HG02870 (cell line): ENCODE data around the gene CEP162.
"Not testable (repeated sequence)": the region's sequence is repeated elsewhere in the genome, so short reads cannot be mapped to it uniquely, and the experiment has no call there.

Experiments used
- ATAC-seq: cut with Tn5 transposase; IDR thresholded peaks from one replicate; pipeline ENCODE4 v1.9.1; 2021; ENCODE audit warnings: mild to moderate bottlenecking, moderate library complexity; ENCODE audit not compliant: unreplicated experiment

Gene CEP162

GRCh38 chr6:84164328-84164727, 63.1 kb downstream of the CEP162 start:
- not testable (repeated sequence) for ATAC-seq

- no peak for ATAC-seq
These were observed 66.3 kb downstream of the CEP162 start for GRCh38 chr6:84161190-84161589.

DNA sequence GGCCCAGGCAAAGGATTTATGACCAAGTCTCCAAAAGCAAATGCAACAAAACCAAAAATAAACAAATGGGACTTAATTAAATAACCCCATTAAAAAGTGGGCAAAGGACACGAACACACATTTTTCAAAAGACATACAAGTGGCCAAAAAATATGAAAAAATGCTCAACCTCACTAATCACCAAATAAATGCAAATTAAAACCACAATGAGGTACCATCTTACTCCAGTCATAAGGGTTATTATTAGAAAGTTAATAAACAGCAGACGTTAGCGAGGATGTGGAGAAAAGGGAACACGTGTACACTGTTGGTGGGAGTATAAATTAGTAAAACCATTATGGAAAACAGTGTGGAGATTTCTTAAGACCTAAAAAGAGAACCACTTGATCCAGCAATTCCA, 71.1 kb downstream of the CEP162 start:
- ATAC-seq = no peak

DNA sequence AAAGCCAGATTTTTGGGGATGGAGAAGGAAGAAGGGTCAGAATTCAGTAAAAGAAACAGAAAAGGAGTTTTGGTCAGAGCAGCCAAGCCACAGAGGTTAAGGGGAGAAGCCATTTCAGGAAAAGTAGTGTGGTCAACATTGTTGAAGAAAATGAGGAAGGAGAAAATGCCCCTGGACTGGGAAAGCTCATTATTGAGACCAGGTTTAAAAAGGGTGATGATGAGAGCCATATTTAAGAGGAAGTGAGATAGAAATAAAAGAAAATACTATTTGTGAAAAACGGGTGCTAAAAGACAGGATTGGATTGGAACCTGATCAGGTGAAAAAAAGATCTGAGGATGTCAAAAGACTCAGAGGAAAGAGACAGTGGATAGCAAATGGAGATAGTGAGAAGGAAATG, 75.8 kb downstream of the CEP162 start:
- no peak for ATAC-seq

DNA sequence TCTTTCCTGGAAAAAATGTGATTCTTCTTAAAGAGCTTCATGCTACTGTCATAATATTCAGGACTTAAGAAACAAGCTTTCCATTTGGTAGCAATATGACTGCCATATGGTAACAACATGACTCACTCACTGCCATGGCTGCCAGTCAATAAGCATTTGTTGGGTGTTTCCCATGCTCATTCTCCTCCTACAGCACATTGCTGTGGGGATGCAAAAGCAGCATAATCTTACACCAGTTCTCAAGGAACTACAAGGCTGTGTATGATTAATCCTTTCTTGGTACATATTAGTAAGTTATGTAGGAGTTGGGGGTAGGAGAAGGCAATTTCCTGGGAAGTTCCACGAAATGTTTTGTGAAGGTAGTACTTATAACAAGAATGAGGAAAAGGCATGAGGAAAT, 76.7 kb downstream of the CEP162 start:
- peak; percentile 74 for ATAC-seq

GRCh38 chr6:84141521-84141920, 85.9 kb downstream of the CEP162 start:
- no peak for ATAC-seq

GRCh38 chr6:84139311-84139710, 88.1 kb downstream of the CEP162 start:
- no peak for ATAC-seq

DNA sequence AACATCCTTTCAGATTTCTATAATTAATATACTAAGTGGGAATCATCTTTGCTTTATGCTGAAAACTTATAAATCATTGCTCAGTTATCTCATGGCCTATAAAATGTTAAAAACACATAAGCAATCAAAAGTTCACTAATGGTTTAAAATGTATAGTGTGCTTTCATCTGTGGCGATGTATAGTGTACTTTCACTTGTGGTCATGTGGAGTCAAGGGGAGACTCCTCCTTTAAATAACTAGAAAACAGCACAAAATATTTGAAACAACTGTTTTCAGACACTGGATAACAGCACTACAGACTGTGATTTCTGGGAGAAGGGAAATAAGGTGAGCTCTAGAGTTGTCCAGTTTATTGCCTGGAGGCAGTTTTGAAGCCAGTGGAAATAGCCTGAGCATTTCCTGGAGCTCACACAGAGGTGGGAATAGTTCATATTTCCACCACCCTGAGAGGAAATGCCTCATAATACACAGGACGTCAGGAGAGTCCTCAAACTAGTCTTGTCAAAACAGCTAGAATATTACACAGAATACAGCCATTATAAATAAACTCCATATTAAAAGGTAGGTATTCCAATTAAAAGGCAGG, 89.4 kb downstream of the CEP162 start:
- ATAC-seq = no peak

- no peak for ATAC-seq
These were observed 90.4 kb downstream of the CEP162 start for GRCh38 chr6:84137051-84137375.

GRCh38 chr6:84136364-84137050, 90.9 kb downstream of the CEP162 start:
- ATAC-seq = no peak

DNA sequence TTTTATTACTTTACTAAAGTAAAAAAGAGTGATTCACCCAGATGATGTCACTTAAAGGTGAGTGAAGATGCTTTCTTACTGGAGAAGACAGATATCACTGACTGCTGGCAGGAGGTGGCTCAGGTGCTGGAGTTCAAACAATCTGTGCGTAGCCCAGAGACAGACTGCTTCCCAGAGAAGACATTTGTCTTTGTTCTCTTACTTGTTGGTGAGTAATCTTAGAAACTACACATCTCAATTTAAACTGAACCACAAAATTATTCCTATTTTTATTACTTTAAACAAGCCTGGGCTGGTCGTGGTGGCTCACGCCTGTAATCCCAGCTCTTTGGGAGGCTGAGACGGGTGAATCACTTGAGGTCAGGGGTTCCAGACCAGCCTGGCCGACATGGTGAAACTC, 92.2 kb downstream of the CEP162 start:
- no peak for ATAC-seq

DNA sequence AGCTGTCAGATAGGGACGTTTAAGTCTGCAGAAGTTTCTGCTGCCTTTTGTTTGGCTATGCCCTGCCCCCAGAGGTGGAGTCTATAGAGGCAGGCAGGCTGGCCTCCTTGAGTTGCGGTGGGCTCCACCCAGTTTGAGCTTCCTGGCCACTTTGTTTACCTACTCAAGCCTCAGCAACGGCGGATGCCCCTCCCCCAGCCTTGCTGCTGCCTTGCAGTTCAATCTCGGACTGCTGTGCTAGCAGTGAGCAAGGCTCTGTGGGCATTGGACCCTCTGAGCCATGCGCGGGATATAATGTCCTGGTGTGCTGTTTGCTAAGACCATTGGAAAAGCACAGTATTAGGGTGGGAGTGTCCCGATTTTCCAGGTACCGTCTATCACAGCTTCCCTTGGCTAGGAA, 94.1 kb downstream of the CEP162 start:
- not testable (repeated sequence) for ATAC-seq

- not testable (repeated sequence) for ATAC-seq
These were observed 97.9 kb downstream of the CEP162 start for GRCh38 chr6:84129588-84129987.

DNA sequence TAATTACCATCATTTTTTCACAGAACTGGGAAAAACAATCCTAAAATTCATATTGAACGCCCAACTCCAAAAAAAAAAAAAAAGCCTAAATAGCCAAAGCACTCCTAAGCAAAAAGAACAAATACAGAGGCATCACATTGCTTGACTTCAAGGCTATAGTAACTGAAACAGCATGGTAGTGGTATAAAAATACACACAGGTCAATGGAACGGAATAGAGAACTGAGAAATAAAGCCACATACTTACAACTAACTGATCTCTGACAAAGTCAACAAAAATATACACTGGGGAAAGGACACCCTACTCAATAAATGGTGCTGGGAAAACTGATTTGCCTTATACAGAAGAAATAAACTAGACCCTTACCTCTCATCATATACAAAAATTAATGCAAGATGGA, 104.3 kb downstream of the CEP162 start:
- peak; percentile 54 for ATAC-seq

DNA sequence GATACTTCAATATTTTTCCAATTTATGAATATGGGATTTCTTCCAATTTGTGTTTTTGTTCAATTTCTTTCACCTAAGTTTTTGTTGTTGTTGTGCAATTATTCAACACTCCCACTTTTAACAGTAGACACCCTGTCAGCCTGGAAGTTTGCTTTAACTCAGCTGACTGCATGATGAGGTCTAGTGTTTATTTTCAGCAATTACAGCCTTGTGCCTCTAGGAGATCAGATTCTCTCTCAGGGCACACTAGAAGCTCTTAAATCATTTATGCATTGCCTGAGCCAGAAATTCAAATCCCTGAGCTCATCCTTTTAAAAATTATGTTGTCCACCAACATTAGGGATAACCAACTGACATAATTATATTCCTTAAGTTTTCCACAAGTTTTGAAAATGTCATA, 108.2 kb downstream of the CEP162 start:
- ATAC-seq = no peak

GRCh38 chr6:84118191-84118590, 109.3 kb downstream of the CEP162 start:
- peak; percentile 47 for ATAC-seq

DNA sequence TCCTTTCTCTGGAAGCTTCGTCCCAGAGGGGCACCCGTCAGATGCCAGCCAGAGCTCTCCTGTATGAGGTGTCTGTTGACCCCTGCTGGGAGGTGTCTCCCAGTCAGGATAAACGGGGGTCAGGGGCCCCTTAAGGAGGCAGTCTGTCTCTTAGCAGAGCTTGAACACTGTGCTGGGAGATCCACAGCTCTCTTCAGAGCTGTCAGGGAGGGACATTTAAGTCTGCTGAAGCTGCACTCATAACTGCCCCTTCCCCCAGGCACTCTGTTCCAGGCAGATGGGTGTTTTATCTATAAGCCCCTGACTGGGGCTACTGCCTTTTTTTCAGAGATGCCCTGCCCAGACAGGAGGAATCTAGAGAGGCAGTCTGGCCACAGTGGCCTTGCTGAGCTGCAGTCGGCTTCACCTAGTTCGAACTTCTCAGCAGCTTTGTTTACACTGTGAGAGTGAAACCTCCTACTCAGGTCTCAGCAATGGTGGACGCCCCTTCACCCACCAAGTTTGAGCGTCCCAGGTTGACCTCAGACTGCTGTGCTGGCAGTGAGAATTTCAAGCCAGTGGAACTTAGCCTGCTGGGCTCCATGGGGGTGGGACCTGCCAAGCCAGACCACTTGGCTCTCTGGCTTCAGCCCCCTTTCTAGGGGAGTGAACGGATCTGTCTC, 112.4 kb downstream of the CEP162 start:
- not testable (repeated sequence) for ATAC-seq

- ATAC-seq = not testable (repeated sequence)
These were observed 116.1 kb downstream of the CEP162 start for GRCh38 chr6:84111351-84111750.

DNA sequence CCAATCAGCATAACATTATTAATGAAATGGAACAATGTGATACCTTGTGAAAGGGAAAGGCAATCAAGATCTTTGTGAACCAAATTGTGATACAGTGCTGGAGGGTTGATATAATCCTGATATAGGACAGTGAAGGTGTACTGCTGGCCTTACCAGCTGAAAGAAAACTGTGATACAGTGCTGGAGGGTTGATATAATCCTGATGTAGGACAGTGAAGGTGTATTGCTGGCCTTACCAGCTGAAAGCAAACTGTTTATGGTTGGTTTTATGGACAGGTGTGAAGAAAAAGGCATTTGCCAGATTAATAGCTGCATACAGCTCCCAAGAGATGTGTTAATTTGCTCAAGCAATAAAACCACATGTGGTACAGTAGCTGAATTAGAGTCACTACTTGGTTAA, 119.9 kb downstream of the CEP162 start:
- ATAC-seq = no peak

DNA sequence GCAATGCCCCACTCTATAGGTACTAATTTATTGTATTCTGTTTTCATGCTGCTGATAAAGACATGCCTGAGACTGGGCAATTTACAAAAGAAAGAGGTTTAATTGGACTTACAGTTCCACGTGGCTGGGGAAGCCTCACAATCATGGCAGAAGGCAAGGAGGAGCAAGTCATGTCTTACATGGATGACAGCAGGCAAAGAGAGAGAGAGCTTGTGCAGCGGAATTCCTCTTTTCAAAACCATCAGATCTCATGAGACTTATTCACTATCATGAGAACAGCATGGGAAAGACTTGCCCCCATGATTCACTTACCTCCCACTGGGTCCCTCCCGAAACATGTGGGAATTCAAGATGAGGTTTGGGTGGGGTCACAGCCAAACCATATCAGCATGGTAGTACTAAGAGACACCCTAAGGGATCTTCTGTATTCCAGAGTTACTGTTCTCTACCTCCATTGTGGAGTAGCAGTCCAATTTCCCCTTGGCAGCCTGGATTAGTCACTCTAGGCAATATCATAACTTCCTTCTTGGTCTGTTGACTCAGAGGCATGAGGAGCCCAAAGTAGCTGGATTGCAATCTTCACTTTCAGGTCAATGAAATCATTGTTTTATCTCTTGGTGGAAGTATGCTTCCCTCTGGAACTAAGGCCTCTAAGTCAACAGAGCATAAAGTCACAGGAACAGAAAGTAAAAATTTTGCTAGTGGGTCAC, 122.1 kb downstream of the CEP162 start:
- not testable (repeated sequence) for ATAC-seq

DNA sequence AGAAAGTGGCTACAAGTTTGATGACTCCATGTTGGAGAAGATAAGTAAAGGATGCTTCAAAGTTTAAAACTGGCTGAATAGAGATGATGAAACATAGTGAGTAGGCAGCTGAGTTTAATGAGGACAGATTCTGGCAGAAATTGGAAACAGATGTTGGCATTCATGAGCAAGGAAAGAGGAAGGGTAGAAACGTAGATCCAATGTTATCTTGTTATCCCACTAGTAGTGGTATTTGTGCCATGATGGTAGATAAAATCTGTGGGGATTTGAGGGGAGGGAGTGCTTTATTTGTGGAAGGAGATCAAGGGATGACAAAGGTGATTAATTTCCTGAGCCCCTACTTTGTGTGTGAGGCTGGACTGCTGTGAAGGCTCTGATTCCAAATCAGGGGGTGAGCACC, 124.4 kb downstream of the CEP162 start:
- ATAC-seq = no peak

GRCh38 chr6:84095156-84095555, 132.3 kb downstream of the CEP162 start:
- ATAC-seq = no peak
